Measurements from ENCODE around the gene LDLRAP1. TPM values are rescaled to one million over a fixed set of nuclear protein-coding genes. Genes with fewer than 3 reads are reported as not detected.
A peak's percentile ranks its signal among the peaks of the same experiment; 100 is the strongest.

LDLRAP1 gene
- total and polyA plus RNA-seq, 9 of the 15 experiments (the other 6 are each of a cell fraction or from before 2014, with no cell fraction given), result 0.56 to 29.6 (median 16.2) TPM

GRCh38 chr1:25515033-25515432, 28.4 kb upstream of the LDLRAP1 start:
- FAIRE-seq (peak; percentile 26), ATAC-seq (peak; percentile 16; the same call in 1 of the 3 replicates), DNase-seq (ENCODE audit: extremely low read depth in 1 of 4, low spot score in 3 of 4) (no peak)
- H2AFZ ChIP-seq (ENCODE audit: low read depth, low read length), result peak overlapping the region; percentile 44; the same call in 1 of the 2 replicates
- no TSS peak for BruUV-seq (replicated peaks)
- CTCF ChIA-PET (ENCODE audit: low intra/inter-chr PET ratio), result no interaction called here
- no peaks in the 10 kb centered on the region for H3K79me2 ChIP-seq (ENCODE audit: control insufficient read depth, insufficient read depth, low read length)
- H4K20me1 ChIP-seq (replicated peaks; ENCODE audit: control insufficient read depth, insufficient read depth, low read length), result no peaks in the 10 kb centered on the region
- H3K4me2 ChIP-seq (ENCODE audit: insufficient read depth, low read length), result no peak overlapping the region
- H3K27ac ChIP-seq (ENCODE audit: extremely low read depth, low read depth, low read length), result no peak overlapping the region
- no peaks in the 10 kb centered on the region for H3K9me1 ChIP-seq (ENCODE audit: control insufficient read depth, insufficient read depth, low read length)
- in situ Hi-C loops (cut with MboI) (no loop called here), intact Hi-C loops (cut with micrococcal nuclease) (no loop called here)
- no peaks in the 10 kb centered on the region for H3K36me3 ChIP-seq (ENCODE audit: control insufficient read depth, insufficient read depth, low read length)
- TF ChIP-seq CBFB (CRISPR knock-in tag; IDR thresholded peaks at IDR 0.05), result no peak
- TF ChIP-seq CTCF (IDR thresholded peaks at IDR 0.05 in 2 of 3, conservative IDR thresholded peaks at IDR 0.05 in 1 of 3; ENCODE audit: insufficient read depth in 2 of 3, low read depth in 1 of 3, low read length in 3 of 3), result peak in 2 of 3 experiments; percentile 3 to 43; a peak in 2 of 6 replicates
- H3K27me3 ChIP-seq (ENCODE audit: control insufficient read depth in 2 of 2, insufficient read depth in 2 of 2, low read length in 2 of 2), result no peaks in the 10 kb centered on the region
- 29% methylated on average over 6 of the region's 6 CpGs for WGBS (ENCODE audit: insufficient coverage, low coverage, missing lambda C conversion rate)
- no peaks in the 10 kb centered on the region for H3K9me3 ChIP-seq (replicated peaks; ENCODE audit: control insufficient read depth, insufficient read depth, low read depth, low read length)
- peaks cover 7 to 10% of the 10 kb centered on the region in 2 experiments; a peak in 4 of 5 replicates for H3K4me1 ChIP-seq (replicated peaks in 1 of 2; ENCODE audit: control insufficient read depth in 2 of 2, insufficient read depth in 2 of 2, low read length in 2 of 2)
- no peak overlapping the region for H3K4me3 ChIP-seq
- POLR2A ChIA-PET, result interaction anchor here (0.6 to 3.1 kb wide), 3 partner anchors 13 to 287 kb away, joined by 3 to 13 read pairs (median 3); no protein-coding TSS in a partner anchor
- H3K9ac ChIP-seq (ENCODE audit: insufficient read depth in 1 of 2, low read depth in 2 of 2, low read length in 2 of 2), result no peak overlapping the region

- Histone ChIP-seq H3K9ac (ENCODE audit: insufficient read depth in 1 of 2, low read depth in 2 of 2, low read length in 2 of 2) (peak overlapping the region in 1 of 2 experiments; percentile 37; a peak in 1 of 4 replicates), H3K9me1 (ENCODE audit: control insufficient read depth, insufficient read depth, low read length) (no peaks in the 10 kb centered on the region), H4K20me1 (replicated peaks; ENCODE audit: control insufficient read depth, insufficient read depth, low read length) (no peaks in the 10 kb centered on the region), H3K9me3 (replicated peaks; ENCODE audit: control insufficient read depth, insufficient read depth, low read depth, low read length) (no peaks in the 10 kb centered on the region), H3K79me2 (ENCODE audit: control insufficient read depth, insufficient read depth, low read length) (no peaks in the 10 kb centered on the region), H3K27ac (ENCODE audit: extremely low read depth, low read depth, low read length) (no peak overlapping the region), H3K36me3 (ENCODE audit: control insufficient read depth, insufficient read depth, low read length) (no peaks in the 10 kb centered on the region), H3K27me3 (ENCODE audit: control insufficient read depth in 2 of 2, insufficient read depth in 2 of 2, low read length in 2 of 2) (no peaks in the 10 kb centered on the region), H3K4me3 (no peak overlapping the region), H3K4me1 (replicated peaks in 1 of 2; ENCODE audit: control insufficient read depth in 2 of 2, insufficient read depth in 2 of 2, low read length in 2 of 2) (peaks cover 7 to 10% of the 10 kb centered on the region in 2 experiments; a peak in 4 of 5 replicates), H2AFZ (ENCODE audit: low read depth, low read length) (no peak overlapping the region; the same call in 1 of the 2 replicates), H3K4me2 (ENCODE audit: insufficient read depth, low read length) (no peak overlapping the region)
- ChIA-PET CTCF (ENCODE audit: low intra/inter-chr PET ratio) (no interaction called here), POLR2A (interaction anchor here (0.6 to 1.5 kb wide), 6 partner anchors 20 to 128 kb away, joined by 3 to 5 read pairs (median 3); no protein-coding TSS in a partner anchor)
- TF ChIP-seq RBM22 (IDR thresholded peaks at IDR 0.05; ENCODE audit: low read depth, low read length, poor library complexity, severe bottlenecking) (no peak), MED1 (CRISPR knock-in tag; IDR thresholded peaks at IDR 0.05; ENCODE audit: borderline replicate concordance) (no peak), MTA1 (IDR thresholded peaks at IDR 0.05; ENCODE audit: borderline replicate concordance) (no peak), SMARCA5 (IDR thresholded peaks at IDR 0.05) (no peak), FOXA3 (CRISPR knock-in tag; conservative IDR thresholded peaks at IDR 0.05 in 1 of 2, IDR thresholded peaks at IDR 0.05 in 1 of 2) (no peak), NFRKB (IDR thresholded peaks at IDR 0.05; ENCODE audit: low read depth) (no peak), MEIS2 (IDR thresholded peaks at IDR 0.05; ENCODE audit: partially characterized antibody) (no peak), SIX5 (IDR thresholded peaks at IDR 0.05; ENCODE audit: borderline replicate concordance in 1 of 2, insufficient read depth in 1 of 2, low read depth in 1 of 2, low read length in 2 of 2) (no peak), CC2D1A (IDR thresholded peaks at IDR 0.05) (no peak)
- in situ Hi-C loops (cut with MboI), result no loop called here
- ATAC-seq, result no peak
- BruUV-seq (replicated peaks), result no TSS peak
- DNase-seq (ENCODE audit: extremely low read depth in 1 of 4, low spot score in 3 of 4), result no peak
- intact Hi-C loops (cut with micrococcal nuclease), result no loop called here
- no peak for FAIRE-seq
- 3% methylated on average over 3 of the region's 3 CpGs for WGBS (ENCODE audit: insufficient coverage, low coverage, missing lambda C conversion rate)
Measured at GRCh38 chr1:25516686-25517085, 26.7 kb upstream of the LDLRAP1 start.

Measured in K562 (cell line).